GM18867 (cell line): Measurements from ENCODE around the gene DBT.
"Not testable (repeated sequence)": the region's sequence is repeated elsewhere in the genome, so short reads cannot be mapped to it uniquely, and the experiment has no call there.

Experiments used
- ATAC-seq: cut with Tn5 transposase; IDR thresholded peaks from one replicate; pipeline ENCODE4 v1.9.1; 2021; ENCODE audit warnings: mild to moderate bottlenecking, moderate library complexity; ENCODE audit not compliant: unreplicated experiment

DBT gene

GRCh38 chr1:100252901-100253300 is 3.3 kb upstream of the DBT start:
- ATAC-seq: no peak

DNA sequence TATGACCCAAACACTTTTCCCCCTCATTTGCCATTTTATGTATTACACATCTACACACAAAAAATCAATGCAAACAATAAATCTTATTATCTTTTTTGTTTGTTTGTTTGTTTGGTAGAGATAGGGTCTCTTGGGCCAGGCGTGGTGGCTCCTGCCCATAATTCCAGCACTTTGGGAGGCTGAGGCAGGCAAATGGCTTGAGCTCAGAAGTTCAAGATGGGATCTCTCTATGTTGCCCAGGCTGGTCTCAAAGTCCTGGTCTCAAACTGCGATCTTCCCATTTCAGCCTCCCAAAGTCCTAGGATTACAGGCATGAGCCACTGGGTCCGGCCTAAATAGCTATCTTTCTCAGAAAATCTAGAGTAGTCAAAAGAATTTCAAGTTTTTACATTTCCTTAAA is 1.2 kb upstream of the DBT start:
- ATAC-seq: no peak

GRCh38 chr1:100250264-100250663 is 630 bp upstream of the DBT start:
- no peak for ATAC-seq

- ATAC-seq: no peak
Measured at GRCh38 chr1:100249155-100249536, 488 bp downstream of the DBT start.

DNA sequence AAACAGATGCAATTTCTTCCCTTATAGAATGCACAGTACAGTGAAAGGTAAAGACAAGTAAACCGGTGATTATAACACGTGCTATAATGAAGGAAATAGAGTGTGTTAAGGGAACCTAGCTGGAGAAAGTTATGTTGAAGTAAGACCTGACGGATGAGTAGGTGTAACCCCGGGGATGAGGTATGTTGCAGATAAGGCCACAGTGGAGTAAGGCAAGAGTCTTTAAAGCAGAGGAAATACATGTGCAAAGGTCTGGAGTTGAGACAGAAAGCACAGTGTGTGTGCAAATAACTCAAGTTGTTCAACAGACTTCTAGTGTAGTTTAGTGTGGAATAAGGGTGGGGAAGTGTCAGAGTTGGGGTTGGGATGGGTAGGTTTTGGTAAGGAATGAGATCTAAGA is 2.9 kb downstream of the DBT start:
- no peak for ATAC-seq

GRCh38 chr1:100240631-100241030 is 9.0 kb downstream of the DBT start:
- ATAC-seq: no peak

- ATAC-seq: no peak
Measured at GRCh38 chr1:100239961-100240360, 9.7 kb downstream of the DBT start.

DNA sequence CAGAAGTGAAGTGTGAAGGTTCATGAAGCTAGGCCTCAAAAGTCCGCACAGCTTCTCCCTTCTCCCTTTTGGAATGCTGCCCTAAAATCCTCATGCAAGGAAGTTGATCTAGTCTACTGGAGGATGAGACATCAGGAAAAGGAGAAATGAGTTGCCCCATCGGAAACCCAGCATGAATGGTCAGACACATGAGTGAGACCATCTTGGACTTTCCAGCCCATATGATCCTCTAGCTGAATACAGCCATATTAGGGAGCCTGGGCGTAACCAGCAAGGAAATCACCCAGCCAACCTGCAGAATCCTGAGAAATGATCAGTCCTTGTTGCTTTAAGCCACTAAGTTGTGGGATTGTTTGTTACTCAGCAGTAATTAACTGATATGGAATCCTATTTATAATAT is 12.5 kb downstream of the DBT start:
- no peak for ATAC-seq

GRCh38 chr1:100234432-100234831 is 15.2 kb downstream of the DBT start:
- no peak for ATAC-seq

GRCh38 chr1:100233566-100233965 is 16.1 kb downstream of the DBT start:
- not testable (repeated sequence) for ATAC-seq

DNA sequence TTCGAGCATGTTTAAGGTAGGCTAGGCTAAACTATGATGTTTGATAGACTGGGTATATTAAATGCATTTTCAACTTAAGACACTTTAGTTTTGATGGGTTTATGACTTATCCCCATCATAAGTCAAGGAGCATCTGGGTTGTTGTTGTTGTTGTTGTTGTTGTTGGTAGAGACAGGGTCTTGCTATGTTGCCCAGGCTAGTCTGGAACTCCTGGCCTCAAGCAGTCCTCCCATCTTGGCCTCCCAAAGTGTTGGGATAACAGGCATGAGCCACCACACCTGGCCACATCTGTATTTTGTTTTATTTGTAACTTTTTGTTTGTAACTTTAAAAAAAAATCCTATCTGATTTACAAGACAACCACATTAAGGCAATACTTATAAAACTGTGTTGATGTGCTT is 17.5 kb downstream of the DBT start:
- no peak for ATAC-seq

DNA sequence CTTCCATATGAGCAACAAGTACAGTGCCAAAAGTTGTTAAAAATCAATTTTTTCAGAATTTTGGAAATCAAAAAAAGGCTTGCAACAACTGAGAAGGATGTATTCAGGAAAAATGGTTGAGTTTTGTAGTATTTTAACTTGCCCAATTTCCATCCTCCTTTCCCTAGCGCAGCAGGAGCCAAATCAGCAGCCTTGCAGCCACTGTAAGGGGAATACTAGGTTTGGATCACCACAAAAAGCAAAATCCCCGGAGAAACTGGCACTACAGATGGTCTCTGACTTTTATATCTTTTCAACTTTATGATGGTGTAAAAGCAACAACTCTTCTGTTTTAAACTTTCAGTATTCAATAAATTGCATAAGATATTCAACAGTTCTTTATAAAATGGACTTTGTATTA is 17.9 kb downstream of the DBT start:
- ATAC-seq: no peak

- no peak for ATAC-seq
Measured at GRCh38 chr1:100230765-100231164, 18.9 kb downstream of the DBT start.

GRCh38 chr1:100229681-100230443 is 19.8 kb downstream of the DBT start:
- ATAC-seq: no peak

- ATAC-seq: no peak
Measured at GRCh38 chr1:100222428-100222827, 27.2 kb downstream of the DBT start.

DNA sequence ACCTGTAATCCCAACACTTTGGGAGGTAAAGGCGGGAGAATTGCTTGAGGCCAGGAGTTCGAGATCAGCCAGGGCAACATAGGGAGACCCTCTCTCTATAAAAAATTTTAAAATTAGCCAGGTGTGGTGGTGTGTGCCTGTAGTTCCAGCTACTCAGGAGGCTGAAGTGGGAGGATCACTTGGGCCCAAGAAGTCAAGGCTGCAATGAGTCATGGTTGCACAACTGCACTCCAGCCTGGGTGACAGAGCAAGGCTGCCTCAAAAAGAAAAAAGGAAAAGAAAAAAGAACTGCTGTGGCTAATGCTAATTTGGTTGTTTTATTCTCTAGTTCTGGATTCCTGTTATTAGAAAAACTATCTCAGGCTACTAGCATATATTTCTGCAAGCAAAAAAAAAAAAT is 29.8 kb downstream of the DBT start:
- no peak for ATAC-seq

- ATAC-seq: no peak
Measured at GRCh38 chr1:100219457-100219856, 30.2 kb downstream of the DBT start.

- ATAC-seq: no peak
Measured at GRCh38 chr1:100217834-100218233, 31.8 kb downstream of the DBT start.

- no peak for ATAC-seq
Measured at GRCh38 chr1:100215101-100215500, 34.5 kb downstream of the DBT start.

GRCh38 chr1:100213141-100213540 is 36.5 kb downstream of the DBT start:
- no peak for ATAC-seq

DNA sequence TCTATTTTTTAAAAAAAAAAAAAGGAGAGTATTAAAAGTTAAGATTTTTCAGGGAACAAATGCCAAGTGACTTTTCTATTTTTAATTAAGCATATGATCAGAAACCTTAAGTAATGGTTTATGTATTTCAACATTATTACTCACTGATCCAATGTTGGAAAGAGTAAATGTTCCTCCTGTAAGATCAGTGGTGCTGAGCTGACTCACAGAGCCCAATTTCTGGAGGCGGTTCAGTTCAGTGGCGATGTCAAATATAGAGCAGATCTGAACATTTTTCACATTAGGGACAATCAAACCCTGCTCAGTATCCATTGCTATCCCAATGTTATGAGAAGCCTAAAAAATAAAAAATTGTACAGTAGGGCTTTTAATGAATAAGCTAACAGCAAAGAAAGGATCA is 43.3 kb downstream of the DBT start:
- no peak for ATAC-seq

GRCh38 chr1:100205593-100205992 is 44.0 kb downstream of the DBT start:
- ATAC-seq: not testable (repeated sequence)

GRCh38 chr1:100205103-100205502 is 44.5 kb downstream of the DBT start:
- ATAC-seq: not testable (repeated sequence)
